KG1 (cell line): ENCODE data around the gene ID2.
A peak's percentile ranks its signal among the peaks of the same experiment; 100 is the strongest.
"Not testable (repeated sequence)": the region's sequence is repeated elsewhere in the genome, so short reads cannot be mapped to it uniquely, and the experiment has no call there.

Experiments
- DNase-seq: peaks from one replicate; lab custom pipeline; 2025; lab: John Stamatoyannopoulos, UW

ID2 gene

DNA sequence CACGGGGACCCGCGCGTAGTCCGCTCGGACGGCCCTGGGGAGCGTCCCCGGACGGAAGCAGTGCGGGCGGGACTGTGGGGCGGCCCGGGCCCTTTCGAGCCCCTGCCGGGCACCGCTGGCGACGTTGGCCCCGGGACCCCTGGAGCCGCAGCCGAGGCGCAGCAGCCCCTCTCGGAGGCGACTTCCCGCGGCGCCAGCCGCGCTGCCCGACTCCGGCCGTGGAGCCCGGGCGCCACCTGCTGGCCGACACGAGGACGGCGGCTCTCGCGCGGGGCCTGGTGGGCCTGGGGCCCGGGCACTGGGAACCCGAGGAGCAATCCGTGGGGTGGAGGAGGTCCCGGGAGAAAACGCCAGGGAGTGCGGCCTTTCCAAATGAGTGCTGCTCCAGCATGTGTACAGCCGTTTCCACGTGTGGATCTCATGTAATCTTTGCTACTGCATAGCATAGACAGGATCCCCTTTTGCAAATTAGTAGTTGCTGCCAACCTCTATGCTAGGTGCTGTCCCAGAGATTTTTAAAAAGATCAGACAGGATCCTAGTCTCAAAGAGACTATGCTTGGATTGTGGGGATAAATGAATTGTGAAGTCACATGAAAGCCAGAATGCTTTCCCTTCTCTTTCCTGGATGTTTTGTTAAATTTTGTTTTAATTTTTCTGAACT is 4.0 kb downstream of the ID2 start:
- peak; percentile 28 for DNase-seq

DNA sequence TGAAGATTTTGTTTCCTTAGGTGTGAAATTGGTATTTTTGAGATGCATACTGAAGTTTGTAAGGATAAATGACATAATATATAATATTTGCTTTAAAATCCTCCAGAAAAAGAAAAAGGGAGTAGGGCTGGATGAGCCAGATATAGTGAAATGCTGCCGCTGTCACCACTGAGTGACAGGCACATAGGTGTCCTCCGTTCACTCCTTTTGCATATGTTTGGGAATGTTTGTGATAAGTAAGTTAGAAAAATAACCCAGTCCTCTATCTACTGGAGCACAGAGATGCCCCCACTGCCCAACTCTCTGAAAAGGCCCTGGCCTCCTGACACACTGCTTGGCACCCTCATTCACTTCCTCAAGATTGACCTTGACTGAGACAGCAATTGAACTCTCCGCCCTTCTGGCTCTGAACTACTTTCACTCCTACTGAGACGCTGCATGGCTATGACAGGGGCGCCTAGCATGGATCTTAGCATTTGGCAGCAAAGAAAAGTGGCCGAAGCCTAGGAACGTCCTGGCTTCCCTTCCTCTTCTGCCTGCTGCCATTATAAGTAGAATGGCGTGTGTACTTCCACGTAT is 10.1 kb downstream of the ID2 start:
- no peak for DNase-seq

DNA sequence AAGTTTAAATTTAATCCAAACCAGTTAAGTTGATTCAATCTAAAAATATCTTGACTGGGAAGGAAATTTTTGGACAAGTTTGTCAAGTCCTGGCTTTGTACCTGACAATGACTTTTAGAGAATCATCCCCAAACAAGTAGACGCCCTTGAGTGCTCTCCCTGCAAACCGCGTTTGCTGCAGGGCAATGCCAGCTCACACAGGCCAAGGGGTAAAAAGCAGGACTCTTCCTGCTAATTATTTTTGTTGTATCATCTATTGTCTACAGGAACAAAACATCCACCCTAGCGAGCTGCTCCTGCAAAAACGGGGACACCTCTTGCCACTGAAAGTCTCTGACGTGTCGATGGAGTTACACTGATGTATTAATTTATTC is 10.9 kb downstream of the ID2 start:
- no peak for DNase-seq

DNA sequence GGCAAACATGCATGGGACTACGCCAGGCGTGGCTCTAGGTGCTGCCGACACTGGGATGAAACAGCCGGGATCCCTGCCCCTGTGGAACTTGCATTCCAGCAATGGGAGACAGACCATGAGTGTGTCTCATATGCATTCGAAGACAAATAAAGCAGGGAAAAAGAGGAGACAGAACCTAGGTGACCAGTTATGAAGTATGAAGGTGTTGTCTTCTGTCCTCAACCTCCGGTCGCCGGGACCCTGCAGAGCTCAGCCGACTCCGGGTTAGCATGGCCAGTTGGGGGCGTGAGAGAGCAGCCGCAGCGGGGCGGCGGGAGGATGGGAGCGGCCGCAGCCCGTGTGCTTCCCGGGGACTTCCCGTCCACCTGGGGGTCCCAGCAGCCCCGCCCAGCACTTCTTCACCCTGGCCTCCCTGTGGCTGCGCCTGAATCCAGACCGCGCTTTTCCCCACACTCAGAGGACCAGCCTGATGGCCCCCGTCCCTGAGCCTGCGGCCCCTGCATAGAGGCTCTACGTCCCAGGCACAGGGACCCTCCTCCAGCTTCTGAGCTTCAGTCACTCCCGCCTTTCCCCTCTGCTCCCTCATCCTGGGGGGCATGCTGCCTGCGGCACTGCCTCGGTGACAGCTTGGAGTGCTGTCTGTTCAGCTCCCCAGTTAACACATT is 11.4 kb downstream of the ID2 start:
- DNase-seq = no peak

DNA sequence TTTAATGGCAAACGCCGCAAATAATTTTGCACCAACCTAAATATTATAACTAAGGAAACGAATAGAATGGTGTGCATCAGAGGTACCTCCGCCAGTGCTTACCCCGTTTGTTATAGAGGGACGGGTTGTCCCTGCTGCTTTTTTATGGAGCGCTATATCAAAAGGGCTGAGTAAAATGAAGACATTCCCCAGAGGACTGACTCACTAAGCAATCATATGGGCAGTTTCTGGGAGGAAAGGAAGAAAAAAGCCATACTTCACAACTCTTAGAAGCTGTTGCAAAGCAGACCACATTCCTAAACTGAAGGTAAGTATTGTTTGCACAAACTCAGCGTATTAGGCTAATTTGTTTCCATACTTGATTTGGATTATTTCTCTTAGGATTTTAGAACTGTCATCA is 12.9 kb downstream of the ID2 start:
- DNase-seq = no peak

DNA sequence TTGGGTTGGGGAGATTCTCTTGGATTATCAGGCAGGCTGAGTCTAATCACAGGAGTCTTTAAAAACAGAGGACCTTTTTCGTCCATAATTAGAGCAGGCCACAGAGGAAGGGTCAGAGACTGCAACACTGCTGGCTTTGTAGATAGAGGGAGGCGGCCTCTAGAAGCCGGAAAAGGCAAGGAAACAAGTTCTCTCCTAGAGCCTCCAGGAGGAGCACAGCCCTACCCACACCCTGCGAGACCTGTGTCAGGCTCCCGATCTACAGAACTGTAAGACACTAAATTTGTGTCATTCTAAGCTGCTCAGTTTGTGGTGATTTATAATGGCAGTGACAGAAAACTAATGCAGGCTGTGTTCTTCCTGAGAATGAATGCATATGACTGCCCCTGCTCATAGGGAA is 15.3 kb downstream of the ID2 start:
- DNase-seq = no peak

DNA sequence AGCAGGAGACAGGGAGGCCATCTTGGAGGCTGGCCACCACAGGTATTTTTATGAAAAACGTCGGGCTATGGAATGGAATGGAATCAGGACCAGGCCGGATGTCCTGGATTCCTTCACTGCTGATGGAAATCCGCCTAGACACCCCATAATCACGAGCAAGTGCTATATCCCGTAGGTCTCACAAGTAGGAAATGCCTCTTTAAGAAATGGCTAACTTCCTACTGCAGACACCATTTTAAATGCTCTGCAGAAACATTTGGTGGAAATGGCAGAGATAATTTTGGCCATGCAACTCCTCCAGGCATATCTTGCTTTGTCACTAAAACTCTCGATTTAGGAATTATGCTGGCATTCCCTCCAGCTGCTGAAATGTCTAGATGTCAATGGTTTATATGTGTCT is 18.0 kb downstream of the ID2 start:
- DNase-seq = no peak

DNA sequence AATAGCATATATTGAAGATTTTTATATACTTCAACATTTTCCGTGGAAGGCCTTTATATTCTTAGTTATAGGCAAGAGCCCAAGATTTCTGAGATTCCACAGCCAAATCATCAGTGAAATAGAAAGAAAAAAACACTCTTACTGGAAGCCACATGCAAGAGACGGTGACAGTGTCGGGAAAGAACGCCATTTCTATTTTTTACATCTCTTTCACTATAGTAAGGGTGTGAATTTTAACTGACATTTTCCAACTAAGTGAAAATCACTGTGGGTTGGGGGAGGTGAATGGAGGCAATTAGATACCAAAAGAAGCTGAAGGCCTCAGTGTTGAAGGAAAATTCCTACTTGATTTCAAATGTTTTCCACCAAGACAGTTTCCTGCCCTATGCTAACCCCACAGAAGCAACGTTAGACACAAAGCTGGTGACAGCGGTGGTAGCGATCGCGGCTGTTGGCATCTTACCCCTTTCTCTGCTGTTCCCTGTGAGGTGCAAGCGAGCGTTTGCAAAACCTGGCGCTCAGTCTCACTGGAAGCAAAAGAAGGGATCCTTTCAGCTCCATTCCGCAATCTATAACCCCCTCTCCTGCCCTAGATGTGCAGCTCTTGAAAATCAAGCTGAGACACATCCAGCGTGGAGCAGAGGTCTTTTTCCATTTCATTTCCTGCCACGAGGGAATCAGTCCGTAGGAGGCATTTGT is 20.0 kb downstream of the ID2 start:
- no peak for DNase-seq

DNA sequence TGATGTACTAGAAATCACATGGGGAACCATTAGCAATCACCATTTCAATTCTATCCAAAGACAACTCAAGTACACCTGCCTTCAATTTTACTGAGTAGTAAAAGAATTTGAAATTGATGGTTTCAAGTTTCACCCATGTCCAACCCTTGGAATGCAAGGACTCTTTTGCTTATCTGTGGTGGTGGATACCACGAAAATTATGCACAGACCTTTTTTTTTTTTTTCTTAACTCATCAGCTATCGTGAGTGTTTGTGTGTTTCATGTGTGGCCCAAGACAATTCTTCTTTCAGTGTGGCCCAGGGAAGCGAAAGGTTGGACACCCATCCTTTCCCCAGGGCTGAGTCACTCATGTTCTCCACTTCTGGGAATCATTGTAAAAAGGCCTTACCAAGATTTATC is 23.1 kb downstream of the ID2 start:
- DNase-seq = no peak

DNA sequence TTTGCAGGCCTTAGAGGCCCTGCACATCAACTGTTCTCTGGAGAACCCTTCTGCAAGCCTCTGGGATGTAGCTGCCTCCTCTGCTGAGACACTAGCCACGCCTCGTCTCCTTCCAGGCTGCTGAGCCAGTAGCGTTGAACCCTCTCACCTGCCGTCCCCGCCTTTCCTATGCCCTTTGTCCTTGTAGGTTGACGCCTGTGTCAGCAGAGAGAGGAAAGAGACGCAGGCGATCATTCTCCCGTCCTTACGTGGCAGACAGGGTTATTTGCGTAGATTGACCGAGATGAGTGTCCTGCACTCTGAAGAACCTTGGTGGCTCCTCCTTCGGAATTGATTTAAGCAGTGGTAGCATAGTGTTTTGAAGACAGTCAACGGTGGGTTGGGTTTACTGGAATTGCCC is 27.8 kb downstream of the ID2 start:
- DNase-seq = no peak

DNA sequence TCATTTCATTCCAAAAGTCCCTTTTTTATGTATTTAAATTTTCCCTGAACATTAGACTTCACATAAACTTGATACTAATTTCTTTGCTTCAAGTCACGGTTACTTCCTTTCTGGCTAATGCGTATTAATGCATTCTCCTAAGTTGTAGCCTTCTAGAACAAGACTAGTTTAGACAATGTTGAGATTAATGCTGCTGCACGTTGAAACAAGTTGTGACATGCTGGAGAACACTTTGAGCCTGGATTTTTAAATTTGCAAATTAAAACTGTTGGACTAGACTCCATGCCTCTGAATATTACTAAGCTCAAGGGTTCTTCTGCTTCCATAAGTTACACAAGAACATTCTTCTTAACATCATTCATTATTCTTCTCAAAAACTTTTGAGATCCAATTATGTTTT is 29.1 kb downstream of the ID2 start:
- DNase-seq = no peak

DNA sequence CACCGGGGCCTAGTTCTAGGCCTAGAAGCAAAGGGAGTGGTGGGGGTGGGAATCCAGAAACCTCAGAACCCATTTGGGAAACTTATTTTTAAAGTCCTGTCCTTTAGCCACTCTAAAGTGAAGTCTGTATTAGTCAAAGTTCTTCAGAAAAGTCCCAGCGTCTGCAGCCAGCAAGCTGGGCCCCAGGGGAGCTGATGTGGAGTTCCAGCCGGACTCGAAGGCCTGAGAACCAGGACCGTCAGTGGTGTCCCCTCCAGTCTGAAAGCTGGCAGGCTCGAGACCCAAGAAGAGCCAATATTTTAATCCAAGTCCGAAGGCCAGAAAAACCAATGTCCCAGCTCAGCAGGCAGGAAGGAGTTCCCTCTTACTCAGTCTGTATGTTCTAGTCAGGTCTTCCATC is 32.4 kb downstream of the ID2 start:
- DNase-seq = no peak

DNA sequence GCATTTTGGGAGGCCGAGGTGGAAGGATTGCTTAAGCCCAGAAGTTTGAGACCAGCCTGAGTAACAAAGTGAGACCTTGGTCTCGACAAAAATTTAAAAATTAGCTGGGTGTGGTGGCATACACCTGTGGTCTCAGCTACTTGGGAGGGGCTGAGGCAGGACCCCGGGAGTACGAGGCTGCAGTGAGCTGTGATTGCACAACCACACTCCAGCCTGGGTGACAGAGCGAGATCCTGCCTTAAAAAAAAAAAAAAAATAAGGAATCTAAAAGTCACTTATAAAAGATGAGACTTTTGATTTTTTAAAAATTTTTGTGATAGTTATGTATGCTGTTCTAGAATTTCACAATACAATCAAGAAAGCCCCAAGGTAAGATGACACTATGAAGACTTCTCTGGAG is 33.1 kb downstream of the ID2 start:
- no peak for DNase-seq

DNA sequence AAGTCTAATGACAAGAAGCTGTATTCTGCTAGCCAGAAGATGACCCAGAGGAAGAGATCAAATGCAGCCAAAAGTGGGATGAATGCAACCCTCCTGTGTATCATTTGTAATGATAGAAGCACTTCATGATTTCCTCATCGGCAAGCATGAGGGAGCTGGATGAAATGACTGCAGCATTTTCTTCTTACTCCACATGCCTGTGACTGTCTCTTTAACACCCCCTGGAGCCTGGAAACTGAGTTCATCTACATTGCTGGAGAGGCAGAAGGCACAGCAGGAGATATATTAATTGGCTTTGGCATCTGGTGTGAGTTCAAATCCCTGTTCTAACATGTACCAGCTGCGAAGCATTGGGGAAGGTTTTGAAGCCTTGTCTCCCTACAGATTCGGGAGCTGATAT is 37.7 kb downstream of the ID2 start:
- DNase-seq = no peak

DNA sequence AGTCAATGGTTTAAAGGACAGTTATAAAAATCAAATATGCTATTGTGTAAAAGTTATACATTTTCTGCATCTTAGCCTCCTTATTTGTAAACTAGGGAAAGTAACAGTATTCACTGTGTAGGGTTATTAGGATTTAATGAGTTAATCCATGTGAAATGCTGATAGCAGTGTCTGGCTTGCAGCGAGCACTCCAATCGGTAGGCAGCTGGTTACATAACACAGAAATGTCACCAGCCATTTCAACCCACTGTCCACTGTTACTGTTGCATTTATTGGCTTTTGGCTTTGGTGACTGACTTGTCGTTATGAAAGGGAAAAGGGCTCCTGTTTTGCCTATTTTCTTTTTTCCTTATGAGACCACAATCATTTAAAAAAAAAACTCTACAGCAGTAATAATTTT is 38.9 kb downstream of the ID2 start:
- no peak for DNase-seq

DNA sequence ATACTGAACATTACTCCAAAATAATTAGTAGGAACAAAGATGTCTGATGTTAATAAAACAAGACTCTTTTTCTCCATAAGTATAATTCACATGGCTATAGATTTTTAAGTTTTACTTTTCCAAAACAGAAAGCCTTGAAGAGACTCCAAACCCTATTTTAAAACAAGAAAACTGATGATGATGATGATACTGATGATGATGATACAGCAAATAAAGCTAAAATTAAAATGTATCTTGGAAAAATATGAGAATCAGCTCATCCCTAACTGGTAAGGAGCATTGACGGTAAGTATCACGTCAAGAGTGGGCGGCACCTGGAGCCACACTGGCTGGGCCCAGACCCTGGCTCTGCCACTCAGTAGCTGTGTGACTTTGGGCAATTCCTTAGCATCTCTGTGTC is 39.6 kb downstream of the ID2 start:
- DNase-seq = no peak

DNA sequence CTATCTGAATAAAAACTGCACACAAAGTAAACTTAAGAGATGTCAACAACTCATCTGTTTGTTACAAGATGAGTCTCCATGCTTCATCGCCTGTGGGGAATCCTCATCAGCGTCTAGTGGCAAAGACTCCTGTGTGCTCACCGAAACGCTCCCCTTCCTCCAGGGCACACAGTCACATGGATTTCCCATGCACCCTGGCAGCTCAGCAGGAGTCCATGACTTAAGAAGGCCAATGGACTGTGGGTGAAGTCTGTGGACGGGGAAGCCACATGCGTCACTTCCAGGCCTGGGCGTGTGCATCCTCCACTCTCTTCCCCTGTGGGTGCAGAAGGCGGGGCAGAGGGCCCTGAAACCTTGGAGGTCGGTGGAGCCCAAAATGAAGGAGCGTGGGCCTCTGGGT is 41.1 kb downstream of the ID2 start:
- no peak for DNase-seq

DNA sequence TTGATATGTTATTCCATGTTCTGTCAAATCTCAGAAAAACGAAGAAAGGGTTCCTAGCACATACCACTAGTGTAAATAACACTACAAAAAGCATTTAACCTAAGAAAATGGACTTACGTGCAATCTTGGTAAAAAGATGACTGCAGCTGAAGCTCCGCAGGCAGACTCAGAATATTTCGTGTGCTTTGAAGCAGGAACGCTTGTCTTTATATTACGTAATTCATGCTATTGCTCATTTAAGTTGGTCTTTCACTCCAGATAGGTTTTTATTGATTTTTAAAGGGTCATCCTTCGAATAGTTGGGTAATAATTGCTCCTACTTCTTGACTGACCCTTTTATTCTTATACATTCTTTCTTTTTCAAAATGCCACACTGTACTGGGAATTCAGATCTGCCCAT is 44.0 kb downstream of the ID2 start:
- no peak for DNase-seq

DNA sequence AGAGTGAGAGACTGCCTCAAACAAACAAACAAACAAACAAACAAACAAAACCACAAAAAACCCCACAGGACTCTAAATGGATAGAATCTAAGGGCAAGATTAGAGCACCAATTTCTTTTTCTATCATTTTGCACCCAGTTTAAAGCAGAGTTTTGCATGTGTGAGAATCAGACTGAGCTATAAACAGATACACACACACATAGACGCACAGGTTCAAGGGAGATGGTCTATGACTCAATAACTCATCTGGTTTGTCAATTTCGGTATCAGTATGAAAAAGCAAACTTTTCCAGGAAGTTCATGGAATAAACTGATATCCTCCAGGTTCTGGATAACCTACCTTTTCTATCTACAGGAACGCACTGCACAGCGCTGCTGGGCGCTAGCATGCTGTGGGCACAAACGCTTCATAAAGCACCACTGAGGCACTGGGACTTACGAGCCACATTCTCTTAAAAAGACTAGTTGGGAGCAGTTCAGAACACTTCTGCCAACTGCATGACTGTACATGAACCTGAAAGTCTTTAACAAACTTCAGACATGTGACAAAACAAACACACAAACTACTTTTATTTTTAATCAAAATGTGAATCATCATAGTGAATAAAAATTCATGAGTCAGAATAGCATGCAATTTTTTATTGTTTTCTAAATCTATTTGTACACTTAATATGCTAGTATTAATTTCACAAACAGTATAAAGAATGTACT is 46.6 kb downstream of the ID2 start:
- DNase-seq = no peak

DNA sequence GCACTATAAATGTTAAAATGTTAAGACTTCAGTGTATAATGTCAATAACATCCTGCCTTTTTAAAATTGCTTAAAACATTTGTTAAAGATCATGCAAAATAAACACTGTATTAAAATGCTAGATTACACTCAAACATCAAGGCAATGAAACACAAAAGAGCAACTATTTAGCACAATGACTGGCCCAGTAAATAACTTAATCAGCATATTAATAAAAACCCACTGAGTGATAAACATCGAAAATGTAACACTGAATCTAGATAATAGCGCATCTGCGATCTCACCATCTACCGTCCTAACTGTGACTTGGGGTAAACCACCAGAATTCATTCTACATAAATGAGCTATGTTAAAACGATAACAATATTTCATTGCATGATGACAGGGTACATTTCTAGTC is 47.2 kb downstream of the ID2 start:
- not testable (repeated sequence) for DNase-seq

DNA sequence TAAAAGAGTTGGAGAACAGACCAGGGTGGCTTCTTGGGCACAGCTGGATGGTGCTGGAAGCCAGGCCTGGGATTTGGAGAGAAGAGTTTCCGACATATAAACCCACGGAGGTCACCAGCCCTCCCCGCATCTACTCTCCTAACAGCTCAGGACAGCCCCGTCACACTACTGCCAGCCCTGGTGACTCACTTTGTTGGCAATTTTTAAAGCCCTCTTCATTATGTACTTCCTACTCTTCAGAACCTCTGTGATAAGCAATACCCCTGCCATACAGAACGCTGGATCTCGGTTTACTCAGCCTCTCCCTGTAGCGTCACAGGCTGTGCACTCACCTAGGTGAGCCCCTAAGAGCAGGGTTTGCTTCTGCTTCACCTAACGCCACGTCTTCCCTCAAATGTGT is 48.1 kb downstream of the ID2 start:
- DNase-seq = no peak

DNA sequence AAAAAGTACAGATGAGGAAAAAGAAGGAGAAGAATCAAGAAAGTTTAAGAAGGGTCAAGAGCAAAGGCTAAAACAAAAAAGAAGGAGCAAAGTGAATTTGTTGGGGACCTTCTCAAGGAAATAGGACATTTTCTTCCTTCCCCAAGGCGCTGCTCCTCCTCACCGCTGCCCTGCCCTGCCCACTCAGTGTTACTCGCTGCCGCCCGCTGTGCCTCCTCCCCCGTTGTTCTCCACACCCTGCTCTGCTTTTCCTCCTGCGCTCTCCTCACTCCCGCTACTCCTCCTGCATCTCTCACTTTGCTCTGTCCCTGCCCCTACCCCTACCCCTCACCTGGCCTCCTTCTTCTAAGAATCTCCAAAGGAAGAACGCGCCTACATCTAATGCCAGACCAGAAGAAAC is 50.7 kb downstream of the ID2 start:
- no peak for DNase-seq
